Skeletal muscle satellite cell (primary cell): ENCODE measurements around the gene IQGAP2.

ENCODE experiments used
- H3K27me3 ChIP-seq: 2 replicates; pipeline ENCODE4 v1.7.0; 2013; ENCODE audit warnings: low read length; ENCODE audit not compliant: control insufficient read depth, insufficient read depth
- H3K36me3 ChIP-seq: 2 replicates; pipeline ENCODE4 v1.7.0; 2013; ENCODE audit warnings: mild to moderate bottlenecking, control low read depth, low read length; ENCODE audit not compliant: insufficient read depth
- H3K4me1 ChIP-seq: 2 replicates; pipeline ENCODE4 v1.7.0; 2013; ENCODE audit warnings: low read length; ENCODE audit not compliant: control insufficient read depth, insufficient read depth
- H3K4me2 ChIP-seq: 2 replicates; pipeline ENCODE4 v1.7.0; 2013; ENCODE audit warnings: mild to moderate bottlenecking, low read length
- H3K4me3 ChIP-seq: 2 replicates; pipeline ENCODE4 v1.7.0; 2013; ENCODE audit warnings: low read length
- H3K9ac ChIP-seq: 2 replicates; pipeline ENCODE4 v1.7.0; 2013; ENCODE audit warnings: mild to moderate bottlenecking, low read depth, low read length, moderate library complexity
- H3K9me3 ChIP-seq: replicated peaks from 2 replicates; pipeline ENCODE4 v1.7.0; 2013; ENCODE audit warnings: mild to moderate bottlenecking, control low read depth, low read length

The IQGAP2 gene

GRCh38 chr5:76576450-76576849, 173.4 kb downstream of the IQGAP2 start:
- Histone ChIP-seq H3K9me3 (no peaks in the 10 kb centered on the region), H3K36me3 (no peaks in the 10 kb centered on the region), H3K9ac (no peak overlapping the region), H3K4me1 (no peaks in the 10 kb centered on the region), H3K4me2 (no peak overlapping the region), H3K27me3 (peaks cover 27% of the 10 kb centered on the region), H3K4me3 (no peak overlapping the region)

GRCh38 chr5:76576996-76577395, 173.9 kb downstream of the IQGAP2 start:
- Histone ChIP-seq H3K4me1 (no peaks in the 10 kb centered on the region), H3K9me3 (no peaks in the 10 kb centered on the region), H3K4me3 (no peak overlapping the region), H3K4me2 (no peak overlapping the region), H3K9ac (no peak overlapping the region), H3K27me3 (peaks cover 32% of the 10 kb centered on the region), H3K36me3 (no peaks in the 10 kb centered on the region)

- no peak overlapping the region for H3K9ac ChIP-seq
- H3K4me3 ChIP-seq = no peak overlapping the region
- no peaks in the 10 kb centered on the region for H3K4me1 ChIP-seq
- no peak overlapping the region for H3K4me2 ChIP-seq
- H3K27me3 ChIP-seq = peaks cover 32% of the 10 kb centered on the region
- no peaks in the 10 kb centered on the region for H3K36me3 ChIP-seq
- no peaks in the 10 kb centered on the region for H3K9me3 ChIP-seq
Observed at GRCh38 chr5:76579166-76579937, 176.3 kb downstream of the IQGAP2 start.

GRCh38 chr5:76580981-76581380, 177.9 kb downstream of the IQGAP2 start:
- Histone ChIP-seq H3K9me3 (no peaks in the 10 kb centered on the region), H3K4me1 (no peaks in the 10 kb centered on the region), H3K27me3 (peaks cover 40% of the 10 kb centered on the region), H3K36me3 (no peaks in the 10 kb centered on the region), H3K4me3 (no peak overlapping the region), H3K9ac (no peak overlapping the region), H3K4me2 (no peak overlapping the region)

GRCh38 chr5:76582230-76583162, 179.4 kb downstream of the IQGAP2 start:
- H3K27me3 ChIP-seq = peaks cover 42% of the 10 kb centered on the region
- no peak overlapping the region for H3K9ac ChIP-seq
- H3K36me3 ChIP-seq = no peaks in the 10 kb centered on the region
- H3K4me2 ChIP-seq = no peak overlapping the region
- no peaks in the 10 kb centered on the region for H3K9me3 ChIP-seq
- no peaks in the 10 kb centered on the region for H3K4me1 ChIP-seq
- H3K4me3 ChIP-seq = no peak overlapping the region

GRCh38 chr5:76583163-76584047, 180.3 kb downstream of the IQGAP2 start:
- H3K9ac ChIP-seq = no peak overlapping the region
- H3K9me3 ChIP-seq = no peaks in the 10 kb centered on the region
- no peak overlapping the region for H3K4me3 ChIP-seq
- no peaks in the 10 kb centered on the region for H3K36me3 ChIP-seq
- no peaks in the 10 kb centered on the region for H3K4me1 ChIP-seq
- peaks cover 37% of the 10 kb centered on the region for H3K27me3 ChIP-seq
- no peak overlapping the region for H3K4me2 ChIP-seq

- H3K9me3 ChIP-seq = no peaks in the 10 kb centered on the region
- H3K9ac ChIP-seq = no peak overlapping the region
- no peak overlapping the region for H3K4me3 ChIP-seq
- H3K4me2 ChIP-seq = no peak overlapping the region
- no peaks in the 10 kb centered on the region for H3K4me1 ChIP-seq
- H3K36me3 ChIP-seq = no peaks in the 10 kb centered on the region
- peaks cover 47% of the 10 kb centered on the region for H3K27me3 ChIP-seq
Observed at GRCh38 chr5:76585783-76586217, 182.7 kb downstream of the IQGAP2 start.

- no peaks in the 10 kb centered on the region for H3K4me1 ChIP-seq
- no peaks in the 10 kb centered on the region for H3K36me3 ChIP-seq
- H3K4me3 ChIP-seq = no peak overlapping the region
- no peak overlapping the region for H3K4me2 ChIP-seq
- H3K27me3 ChIP-seq = peaks cover 43% of the 10 kb centered on the region
- no peaks in the 10 kb centered on the region for H3K9me3 ChIP-seq
- no peak overlapping the region for H3K9ac ChIP-seq
Observed at GRCh38 chr5:76586531-76586930, 183.4 kb downstream of the IQGAP2 start.

GRCh38 chr5:76590027-76590426, 186.9 kb downstream of the IQGAP2 start:
- H3K9ac ChIP-seq = no peak overlapping the region
- no peak overlapping the region for H3K4me3 ChIP-seq
- H3K36me3 ChIP-seq = no peaks in the 10 kb centered on the region
- H3K27me3 ChIP-seq = peaks cover 60% of the 10 kb centered on the region
- no peaks in the 10 kb centered on the region for H3K9me3 ChIP-seq
- H3K4me1 ChIP-seq = no peaks in the 10 kb centered on the region
- H3K4me2 ChIP-seq = no peak overlapping the region

- Histone ChIP-seq H3K4me1 (no peaks in the 10 kb centered on the region), H3K9ac (no peak overlapping the region), H3K9me3 (no peaks in the 10 kb centered on the region), H3K27me3 (peaks cover 54% of the 10 kb centered on the region), H3K4me2 (no peak overlapping the region), H3K4me3 (no peak overlapping the region), H3K36me3 (no peaks in the 10 kb centered on the region)
Observed at GRCh38 chr5:76591366-76591765, 188.3 kb downstream of the IQGAP2 start.

- Histone ChIP-seq H3K9ac (no peak overlapping the region), H3K4me2 (no peak overlapping the region), H3K4me1 (no peaks in the 10 kb centered on the region), H3K9me3 (no peaks in the 10 kb centered on the region), H3K27me3 (peaks cover 45% of the 10 kb centered on the region), H3K36me3 (no peaks in the 10 kb centered on the region), H3K4me3 (no peak overlapping the region)
Observed at GRCh38 chr5:76592692-76593091, 189.6 kb downstream of the IQGAP2 start.
